K562 (cell line): ENCODE measurements around the gene CNNM3. TPM values are rescaled to one million over a fixed set of nuclear protein-coding genes. Genes with fewer than 3 reads are reported as not detected.

Experiments
- CBFB ChIP-seq: sonication (generic); formaldehyde crosslinking; IDR thresholded peaks from 2 replicates; pipeline ENCODE4 v1.4.0; 2020; ENCODE audit warnings: mild to moderate bottlenecking, missing genetic modification reagents
- DMBX1 ChIP-seq: fragments of 250-450 bp; sonication (Bioruptor Pico); IDR thresholded peaks from 2 replicates; pipeline ENCODE4 v1.8.0; 2022; ENCODE audit warnings: inconsistent platforms, mild to moderate bottlenecking, moderate library complexity, borderline replicate concordance
- FUS ChIP-seq: fragments of 200-400 bp; formaldehyde crosslinking; optimal IDR thresholded peaks from 2 replicates; pipeline ENCODE3; 2017; ENCODE audit warnings: low read depth, low read length
- GTF3C2 ChIP-seq: IDR thresholded peaks from 3 replicates; pipeline ENCODE4 v1.6.1; 2011; ENCODE audit warnings: borderline replicate concordance, mild to moderate bottlenecking, moderate library complexity; ENCODE audit not compliant: insufficient read length; ENCODE audit errors: extremely low read depth
- IRF1 ChIP-seq: sonication (generic); formaldehyde crosslinking; IDR thresholded peaks from 2 replicates; pipeline ENCODE4 v1.8.0; 2022; ENCODE audit warnings: missing genetic modification reagents, mild to moderate bottlenecking, borderline replicate concordance
- KAT2B ChIP-seq: IDR thresholded peaks from one replicate; pipeline ENCODE4 v1.6.1; 2012; ENCODE audit warnings: low read depth, mild to moderate bottlenecking, control low read depth, inconsistent platforms, low read length, moderate library complexity
- MYNN ChIP-seq, 2 experiments: sonication (generic); formaldehyde crosslinking in 1 of 2; IDR thresholded peaks; 2 replicates each; pipeline versions ENCODE4 v1.5.0 to v1.6.1; 2016 to 2020; ENCODE audit warnings: antibody characterized with exemption in 1 of 2, missing genetic modification reagents in 1 of 2
- PPARD ChIP-seq: fragments of 250-450 bp; sonication (Bioruptor Pico); IDR thresholded peaks from 2 replicates; pipeline ENCODE4 v1.8.0; 2022; ENCODE audit warnings: inconsistent platforms, mild to moderate bottlenecking, moderate library complexity
- PTTG1 ChIP-seq: fragments of 450-650 bp; IDR thresholded peaks from 2 replicates; pipeline ENCODE4 v1.6.1; 2016; ENCODE audit warnings: low read depth, mild to moderate bottlenecking, missing genetic modification characterization, missing compliant biosample characterization
- RBM14 ChIP-seq: fragments of 200-400 bp; formaldehyde crosslinking; IDR thresholded peaks from 2 replicates; pipeline ENCODE4 v1.6.1; 2018; ENCODE audit warnings: low read depth, mild to moderate bottlenecking, low read length, moderate library complexity, borderline replicate concordance; ENCODE audit not compliant: insufficient read depth
- SAFB ChIP-seq: fragments of 200-400 bp; formaldehyde crosslinking; IDR thresholded peaks from 2 replicates; pipeline ENCODE4 v1.6.1; 2017; ENCODE audit warnings: low read depth, low read length, borderline replicate concordance
- SAFB2 ChIP-seq: fragments of 200-400 bp; formaldehyde crosslinking; IDR thresholded peaks from 2 replicates; pipeline ENCODE4 v1.6.1; 2018; ENCODE audit warnings: borderline replicate concordance, low read length, low read depth, moderate library complexity; ENCODE audit not compliant: severe bottlenecking
- SIRT6 ChIP-seq: IDR thresholded peaks from one replicate; pipeline ENCODE4 v1.6.1; 2012; ENCODE audit warnings: low read depth, mild to moderate bottlenecking, control low read depth, inconsistent platforms, low read length, moderate library complexity
- TEAD1 ChIP-seq, 2 experiments: fragments of 450-650 bp in 1 of 2; sonication (generic) in 1 of 2; formaldehyde crosslinking; IDR thresholded peaks; 2 replicates each; pipeline versions ENCODE4 v1.4.0 to v1.8.0; 2020 to 2022; ENCODE audit warnings: mild to moderate bottlenecking in 2 of 2, missing genetic modification reagents in 1 of 2
- ZNF146 ChIP-seq: IDR thresholded peaks from one replicate; pipeline ENCODE4 v1.6.1; 2018; ENCODE audit warnings: missing compliant biosample characterization; ENCODE audit not compliant: unreplicated experiment
- ZNF511 ChIP-seq: sonication (generic); formaldehyde crosslinking; IDR thresholded peaks from 2 replicates; pipeline ENCODE4 v1.8.0; 2022; ENCODE audit warnings: mild to moderate bottlenecking, missing genetic modification reagents
- polyA plus RNA-seq, 8 experiments: library from polyadenylated mRNA; depleted of rRNA in 4 of 8; stranded (reverse) in 5 of 8; unstranded in 3 of 8; fragments of >200 nt; fragmentation: Nextera tagmentation in 2 of 8; fragmentation: Illumina TruSeq in 1 of 8; extraction: Ambion mirVana in 2 of 8; extraction: Trizol in 1 of 8; gene quantifications; 2 replicates each; pipeline versions ENCODE4 v1.2.1 to v1.2.3, GENCODE V29; 2011 to 2014; ENCODE audit warnings: inconsistent platforms in 1 of 8, missing spikeins in 1 of 8
- total RNA-seq, 7 experiments: library from RNA; depleted of rRNA in 6 of 7; stranded (reverse); fragments of >200 nt in 6 of 7; fragmentation: Illumina TruSeq in 2 of 7; extraction: Trizol in 2 of 7; gene quantifications; 2 replicates each; pipeline versions ENCODE4 v1.2.1 to v1.2.3, GENCODE V29; 2011 to 2021; ENCODE audit warnings: low replicate concordance in 1 of 7
- TF ChIP-seq, protein P1 (sequence below): sonication (generic); formaldehyde crosslinking; IDR thresholded peaks from 2 replicates; pipeline ENCODE4 v1.8.0; 2022; ENCODE audit warnings: mild to moderate bottlenecking, missing genetic modification reagents

CNNM3 gene
- total and polyA plus RNA-seq, 9 of the 15 experiments (the other 6 are each of a cell fraction or from before 2014, with no cell fraction given) = 1.4 to 16.9 (median 6.5) TPM

GRCh38 chr2:96866986-96867755 is 51.1 kb downstream of the CNNM3 start (continued):
- no peak for TF ChIP-seq SAFB
- TF ChIP-seq FUS = no peak
- peak in 1 of 2 experiments; percentile 51; a peak in 1 of 4 replicates for TF ChIP-seq TEAD1 (CRISPR knock-in tag; IDR thresholded peaks at IDR 0.05)
- no peak for TF ChIP-seq MYNN (IDR thresholded peaks at IDR 0.05)
- no peak for TF ChIP-seq MYNN (CRISPR knock-in tag; IDR thresholded peaks at IDR 0.05)
- TF ChIP-seq PTTG1 (tag) = no peak
- TF ChIP-seq SIRT6 = no peak
- TF ChIP-seq, protein P1, sequence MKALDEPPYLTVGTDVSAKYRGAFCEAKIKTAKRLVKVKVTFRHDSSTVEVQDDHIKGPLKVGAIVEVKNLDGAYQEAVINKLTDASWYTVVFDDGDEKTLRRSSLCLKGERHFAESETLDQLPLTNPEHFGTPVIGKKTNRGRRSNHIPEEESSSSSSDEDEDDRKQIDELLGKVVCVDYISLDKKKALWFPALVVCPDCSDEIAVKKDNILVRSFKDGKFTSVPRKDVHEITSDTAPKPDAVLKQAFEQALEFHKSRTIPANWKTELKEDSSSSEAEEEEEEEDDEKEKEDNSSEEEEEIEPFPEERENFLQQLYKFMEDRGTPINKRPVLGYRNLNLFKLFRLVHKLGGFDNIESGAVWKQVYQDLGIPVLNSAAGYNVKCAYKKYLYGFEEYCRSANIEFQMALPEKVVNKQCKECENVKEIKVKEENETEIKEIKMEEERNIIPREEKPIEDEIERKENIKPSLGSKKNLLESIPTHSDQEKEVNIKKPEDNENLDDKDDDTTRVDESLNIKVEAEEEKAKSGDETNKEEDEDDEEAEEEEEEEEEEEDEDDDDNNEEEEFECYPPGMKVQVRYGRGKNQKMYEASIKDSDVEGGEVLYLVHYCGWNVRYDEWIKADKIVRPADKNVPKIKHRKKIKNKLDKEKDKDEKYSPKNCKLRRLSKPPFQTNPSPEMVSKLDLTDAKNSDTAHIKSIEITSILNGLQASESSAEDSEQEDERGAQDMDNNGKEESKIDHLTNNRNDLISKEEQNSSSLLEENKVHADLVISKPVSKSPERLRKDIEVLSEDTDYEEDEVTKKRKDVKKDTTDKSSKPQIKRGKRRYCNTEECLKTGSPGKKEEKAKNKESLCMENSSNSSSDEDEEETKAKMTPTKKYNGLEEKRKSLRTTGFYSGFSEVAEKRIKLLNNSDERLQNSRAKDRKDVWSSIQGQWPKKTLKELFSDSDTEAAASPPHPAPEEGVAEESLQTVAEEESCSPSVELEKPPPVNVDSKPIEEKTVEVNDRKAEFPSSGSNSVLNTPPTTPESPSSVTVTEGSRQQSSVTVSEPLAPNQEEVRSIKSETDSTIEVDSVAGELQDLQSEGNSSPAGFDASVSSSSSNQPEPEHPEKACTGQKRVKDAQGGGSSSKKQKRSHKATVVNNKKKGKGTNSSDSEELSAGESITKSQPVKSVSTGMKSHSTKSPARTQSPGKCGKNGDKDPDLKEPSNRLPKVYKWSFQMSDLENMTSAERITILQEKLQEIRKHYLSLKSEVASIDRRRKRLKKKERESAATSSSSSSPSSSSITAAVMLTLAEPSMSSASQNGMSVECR = peak; percentile 59; the same call in 1 of the 2 replicates
- peak; percentile 60; the same call in 1 of the 2 replicates for TF ChIP-seq ZNF511 (CRISPR knock-in tag)
- TF ChIP-seq IRF1 (CRISPR knock-in tag) = no peak
- TF ChIP-seq RBM14 = no peak
- no peak for TF ChIP-seq SAFB2
- TF ChIP-seq KAT2B = no peak
- TF ChIP-seq ZNF146 = no peak
- TF ChIP-seq CBFB (CRISPR knock-in tag) = 0 out of 2 replicates have a peak, but pooled peaks have one; percentile 28
- TF ChIP-seq GTF3C2 = no peak
- no peak for TF ChIP-seq DMBX1 (CRISPR knock-in tag)
- TF ChIP-seq PPARD (CRISPR knock-in tag) = no peak
